Measurements from ENCODE around the gene RNF212. TPM values are rescaled to one million over a fixed set of nuclear protein-coding genes. Genes with fewer than 3 reads are reported as not detected.

RNF212 gene
- total RNA-seq, 4 donors from 2014 or later, result 0.77 to 13.5 (median 5.2) TPM

DNA sequence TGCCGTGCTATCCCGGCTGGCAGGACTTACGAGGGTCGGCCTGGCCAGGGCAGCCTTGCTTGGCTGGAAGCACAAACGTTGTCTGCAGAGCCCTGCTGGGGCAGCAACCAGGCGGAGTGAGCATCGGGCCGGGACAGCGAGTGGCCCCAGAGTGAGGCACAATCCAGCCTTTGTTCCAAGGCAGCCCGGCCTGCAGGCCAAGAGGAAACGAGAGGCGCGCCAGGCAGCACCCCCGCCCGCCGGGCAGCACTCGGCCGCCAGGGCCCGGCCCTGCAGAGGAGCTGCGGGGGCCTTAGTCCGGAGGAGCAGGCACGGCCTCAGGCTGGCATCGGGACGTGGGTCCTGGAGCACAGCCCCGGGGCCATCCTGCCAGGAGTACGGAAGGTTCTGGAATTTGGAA lies 77.9 kb downstream of the RNF212 start:
- Histone ChIP-seq H3K9me3 (no peaks in the 10 kb centered on the region), H3K4me3 (no peak overlapping the region), H3K4me1 (no peaks in the 10 kb centered on the region), H3K27ac (no peak overlapping the region), H3K36me3 (no peaks in the 10 kb centered on the region), H3K27me3 (peaks cover 0 to 11% of the 10 kb centered on the region in 2 donors)
- no peak for TF ChIP-seq POLR2A (IDR thresholded peaks at IDR 0.05)
- TF ChIP-seq, protein P1, sequence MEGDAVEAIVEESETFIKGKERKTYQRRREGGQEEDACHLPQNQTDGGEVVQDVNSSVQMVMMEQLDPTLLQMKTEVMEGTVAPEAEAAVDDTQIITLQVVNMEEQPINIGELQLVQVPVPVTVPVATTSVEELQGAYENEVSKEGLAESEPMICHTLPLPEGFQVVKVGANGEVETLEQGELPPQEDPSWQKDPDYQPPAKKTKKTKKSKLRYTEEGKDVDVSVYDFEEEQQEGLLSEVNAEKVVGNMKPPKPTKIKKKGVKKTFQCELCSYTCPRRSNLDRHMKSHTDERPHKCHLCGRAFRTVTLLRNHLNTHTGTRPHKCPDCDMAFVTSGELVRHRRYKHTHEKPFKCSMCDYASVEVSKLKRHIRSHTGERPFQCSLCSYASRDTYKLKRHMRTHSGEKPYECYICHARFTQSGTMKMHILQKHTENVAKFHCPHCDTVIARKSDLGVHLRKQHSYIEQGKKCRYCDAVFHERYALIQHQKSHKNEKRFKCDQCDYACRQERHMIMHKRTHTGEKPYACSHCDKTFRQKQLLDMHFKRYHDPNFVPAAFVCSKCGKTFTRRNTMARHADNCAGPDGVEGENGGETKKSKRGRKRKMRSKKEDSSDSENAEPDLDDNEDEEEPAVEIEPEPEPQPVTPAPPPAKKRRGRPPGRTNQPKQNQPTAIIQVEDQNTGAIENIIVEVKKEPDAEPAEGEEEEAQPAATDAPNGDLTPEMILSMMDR (IDR thresholded peaks at IDR 0.05), result no peak
- intact Hi-C loops (cut with DNase I; ENCODE audit: low total_unique reads), result no loop called here
- DNase-seq, result no peak

DNA sequence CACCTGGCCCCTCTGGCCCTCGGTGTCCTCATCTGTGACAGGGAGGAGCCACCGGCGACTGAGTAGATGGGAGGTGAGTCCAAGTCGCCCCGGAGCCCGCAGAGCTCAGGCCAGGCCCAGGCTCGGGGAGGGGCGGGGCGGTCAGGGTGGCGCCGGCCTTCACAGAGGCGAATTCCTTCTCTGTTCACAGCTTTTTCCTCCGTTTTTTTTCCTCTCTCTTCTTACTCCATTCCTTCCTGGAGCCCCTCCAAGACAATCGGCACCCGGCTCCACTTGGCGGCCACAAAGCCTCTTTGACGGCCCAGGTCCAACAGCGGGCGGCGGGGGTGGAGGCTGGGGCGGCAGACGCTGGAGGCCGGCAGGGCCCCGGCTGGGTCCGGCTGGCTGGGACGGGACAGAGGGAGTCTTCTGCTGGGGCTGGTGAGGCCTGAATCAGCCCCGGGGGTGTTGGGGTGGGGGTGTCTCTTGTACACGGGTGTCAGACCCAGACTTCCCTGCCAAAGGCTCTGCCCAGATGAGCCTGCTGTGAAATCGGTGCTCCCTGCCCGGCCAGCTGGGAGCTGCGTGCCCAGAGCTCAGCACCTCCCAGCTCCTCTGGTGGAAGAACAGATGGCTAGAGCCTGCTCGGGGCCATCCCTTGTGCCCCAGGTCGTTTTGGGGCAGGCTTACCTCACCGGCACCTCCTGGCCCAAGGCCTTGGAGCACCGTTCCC lies 79.4 kb downstream of the RNF212 start:
- intact Hi-C loops (cut with DNase I; ENCODE audit: low total_unique reads), result no loop called here
- H3K36me3 ChIP-seq, result no peaks in the 10 kb centered on the region
- no peaks in the 10 kb centered on the region for H3K4me1 ChIP-seq
- H3K27me3 ChIP-seq, result peaks cover 0 to 23% of the 10 kb centered on the region in 2 donors
- no peaks in the 10 kb centered on the region for H3K9me3 ChIP-seq
- no peak overlapping the region for H3K4me3 ChIP-seq
- H3K27ac ChIP-seq, result no peak overlapping the region
- peak in 1 of 2 donors; percentile 70 for DNase-seq
- no peak for TF ChIP-seq POLR2A (IDR thresholded peaks at IDR 0.05)
- TF ChIP-seq, protein P1 (IDR thresholded peaks at IDR 0.05), result no peak

DNA sequence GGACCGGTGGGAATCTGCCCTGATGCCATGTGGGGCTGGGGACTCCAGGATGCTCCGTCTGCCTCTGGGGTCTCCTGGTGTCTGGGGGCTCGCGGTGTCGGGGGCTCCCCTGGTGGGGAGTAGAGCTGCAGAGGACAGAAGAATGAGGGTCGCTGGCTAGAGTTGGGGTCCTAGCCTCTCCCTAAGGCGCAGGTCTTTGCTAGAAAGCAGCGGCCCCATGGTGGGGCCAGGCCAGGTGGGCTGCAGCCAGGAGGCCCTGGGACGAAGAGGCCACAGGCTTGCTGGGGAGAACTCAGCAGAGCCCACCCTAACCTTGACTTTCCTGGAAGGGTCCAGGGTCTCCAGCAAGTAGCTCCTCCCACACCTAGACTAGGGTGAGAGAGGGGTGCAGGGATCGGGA lies 80.5 kb downstream of the RNF212 start:
- no peaks in the 10 kb centered on the region for H3K36me3 ChIP-seq
- no peaks in the 10 kb centered on the region for H3K9me3 ChIP-seq
- H3K4me1 ChIP-seq, result no peaks in the 10 kb centered on the region
- intact Hi-C loops (cut with DNase I; ENCODE audit: low total_unique reads), result no loop called here
- H3K27me3 ChIP-seq, result peaks cover 0 to 23% of the 10 kb centered on the region in 2 donors
- no peak for DNase-seq
- TF ChIP-seq, protein P1 (IDR thresholded peaks at IDR 0.05), result no peak
- TF ChIP-seq POLR2A (IDR thresholded peaks at IDR 0.05), result no peak
- no peak overlapping the region for H3K27ac ChIP-seq
- H3K4me3 ChIP-seq, result no peak overlapping the region

DNA sequence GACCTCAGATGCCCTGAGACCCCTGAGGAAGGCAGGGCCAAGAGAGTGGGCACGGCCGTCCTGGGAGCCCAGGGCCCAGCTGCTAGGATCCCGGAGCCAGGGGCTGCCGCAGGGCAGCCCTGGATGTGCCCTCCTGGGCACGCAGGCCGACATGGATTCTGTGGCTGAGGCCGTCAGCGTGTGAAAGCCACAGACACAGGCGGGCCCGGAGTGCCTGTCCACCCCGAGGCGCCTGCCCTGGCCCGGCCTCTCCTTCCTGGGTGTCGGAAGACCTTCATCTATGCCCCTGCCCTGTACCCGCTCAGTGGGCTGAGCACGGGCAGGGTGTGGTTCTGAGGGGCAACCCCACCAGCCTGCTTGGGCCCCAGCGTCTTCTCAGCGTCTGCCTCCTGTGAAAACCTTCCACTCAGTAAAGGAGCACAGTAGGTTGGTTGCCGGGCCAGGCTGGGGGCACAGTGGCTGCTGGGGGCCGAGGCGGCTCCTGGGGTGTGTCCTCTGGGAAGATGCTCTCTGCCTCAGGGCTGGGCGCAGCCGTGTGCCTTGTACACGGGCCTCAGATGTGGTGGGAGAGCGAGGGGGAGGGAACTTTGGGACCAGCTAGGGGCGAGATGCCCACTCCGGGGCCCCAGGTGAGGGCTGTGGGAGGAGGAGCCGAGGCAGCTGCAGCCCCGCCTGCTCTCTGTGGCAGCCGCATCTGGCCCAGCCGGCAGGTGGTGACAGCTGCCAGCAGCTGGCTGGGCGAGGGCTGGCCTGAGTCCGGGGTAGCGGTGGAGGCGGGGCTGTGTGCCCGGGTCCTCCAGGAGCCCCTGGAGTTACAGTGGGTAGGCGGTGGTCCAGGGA lies 81.2 kb downstream of the RNF212 start:
- intact Hi-C loops (cut with DNase I; ENCODE audit: low total_unique reads), result no loop called here
- TF ChIP-seq, protein P1 (IDR thresholded peaks at IDR 0.05), result no peak
- Histone ChIP-seq H3K4me1 (no peaks in the 10 kb centered on the region), H3K27me3 (peaks cover 0 to 23% of the 10 kb centered on the region in 2 donors), H3K4me3 (no peak overlapping the region), H3K9me3 (no peaks in the 10 kb centered on the region), H3K27ac (no peak overlapping the region), H3K36me3 (no peaks in the 10 kb centered on the region)
- no peak for DNase-seq

DNA sequence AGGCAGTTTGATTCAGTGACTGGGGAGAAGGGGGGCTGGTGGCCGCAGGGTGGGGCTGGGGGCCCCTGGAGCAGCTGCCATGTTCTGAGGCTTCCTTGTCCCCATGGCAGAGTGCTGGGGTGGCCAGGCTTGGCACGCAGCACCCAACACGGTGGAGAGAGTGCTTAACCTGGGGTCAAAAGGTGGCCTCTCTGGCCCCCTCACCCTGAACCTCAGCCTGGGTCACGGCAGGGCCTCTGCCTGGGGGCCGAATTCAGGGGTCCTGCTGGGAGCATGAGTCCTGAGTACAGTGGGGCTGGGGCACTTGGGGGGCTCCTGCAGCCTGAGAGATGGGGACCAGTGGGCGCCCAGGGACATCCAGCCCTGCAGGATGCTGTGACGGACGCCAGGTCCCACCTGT lies 82.0 kb downstream of the RNF212 start:
- intact Hi-C loops (cut with DNase I; ENCODE audit: low total_unique reads), result no loop called here
- H3K4me3 ChIP-seq, result no peak overlapping the region
- peaks cover 0 to 23% of the 10 kb centered on the region in 2 donors for H3K27me3 ChIP-seq
- TF ChIP-seq, protein P1 (IDR thresholded peaks at IDR 0.05), result no peak
- TF ChIP-seq POLR2A (IDR thresholded peaks at IDR 0.05), result no peak
- H3K4me1 ChIP-seq, result no peaks in the 10 kb centered on the region
- H3K27ac ChIP-seq, result no peak overlapping the region
- H3K36me3 ChIP-seq, result no peaks in the 10 kb centered on the region
- DNase-seq, result no peak
- no peaks in the 10 kb centered on the region for H3K9me3 ChIP-seq

Data from uterus (tissue), 4 donors.